Activated CD4-positive, alpha-beta T cell treated with anti-CD3 and anti-CD28 coated beads, Interleukin-2, amount 50 U/mL, for 24 hours (primary cell): ENCODE data around the gene GSK3B.

Experiments used
- DNase-seq, 2 donors: peaks; one replicate each; pipeline ENCODE4 v3.0.0-alpha.2; 2020; ENCODE audit warnings: low read depth in 1 of 2, low spot score in 1 of 2

Gene GSK3B

DNA sequence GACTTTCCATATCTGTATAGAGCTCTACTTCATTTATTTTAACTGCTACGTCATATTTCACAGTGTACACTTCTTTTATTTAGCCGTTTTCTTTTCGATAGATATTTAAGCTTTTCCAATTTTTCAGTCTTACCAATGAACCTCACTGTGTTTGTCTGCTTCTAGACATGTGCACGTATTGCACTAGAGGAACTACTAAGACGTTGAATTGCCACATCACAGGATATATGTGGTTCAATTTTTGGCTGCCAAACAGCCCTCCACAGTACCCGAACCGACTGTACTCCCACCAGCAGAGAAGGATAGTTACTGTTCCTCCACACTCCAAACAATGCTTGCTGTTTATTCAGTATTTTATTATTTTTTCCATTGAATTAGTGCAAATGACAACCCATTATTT is 310.4 kb downstream of the GSK3B start:
- DNase-seq: no peak

DNA sequence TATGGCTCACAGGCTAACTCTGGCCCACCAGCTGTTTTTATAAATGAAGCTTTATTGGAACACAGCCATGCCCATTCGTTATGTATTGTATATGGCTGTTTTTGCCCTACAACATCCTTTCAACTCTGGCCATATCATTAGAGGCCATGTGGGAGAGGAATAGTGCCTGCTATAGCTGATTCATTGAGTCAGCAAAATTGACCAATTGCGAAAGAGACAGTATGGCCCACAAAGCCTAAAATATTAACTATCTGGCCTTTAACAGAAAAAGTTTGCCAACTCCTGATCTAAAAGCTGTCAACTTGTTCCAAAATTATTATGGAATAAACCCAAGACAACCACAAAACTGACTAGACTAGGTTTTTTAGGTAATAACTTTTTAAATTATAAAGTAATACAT is 311.0 kb downstream of the GSK3B start:
- no peak for DNase-seq

DNA sequence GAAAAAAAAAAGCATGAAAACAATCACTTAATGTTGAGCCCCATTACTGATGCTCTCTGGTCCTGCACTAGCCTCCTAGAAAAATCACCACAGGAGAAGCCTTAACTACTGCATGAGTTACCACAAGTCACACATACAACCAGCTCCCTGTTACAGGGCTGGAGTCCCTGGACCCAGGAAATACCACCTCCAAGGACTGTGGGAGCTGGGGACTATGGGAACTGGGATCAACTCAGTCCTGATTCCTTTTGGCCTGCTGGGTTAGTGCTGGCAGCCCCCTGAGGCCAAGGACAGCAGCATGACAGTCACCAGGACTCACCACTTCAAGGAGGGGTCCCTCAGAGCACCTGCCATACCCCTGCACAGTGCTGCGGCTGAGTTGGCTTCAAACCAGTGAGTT is 311.8 kb downstream of the GSK3B start:
- DNase-seq: no peak

DNA sequence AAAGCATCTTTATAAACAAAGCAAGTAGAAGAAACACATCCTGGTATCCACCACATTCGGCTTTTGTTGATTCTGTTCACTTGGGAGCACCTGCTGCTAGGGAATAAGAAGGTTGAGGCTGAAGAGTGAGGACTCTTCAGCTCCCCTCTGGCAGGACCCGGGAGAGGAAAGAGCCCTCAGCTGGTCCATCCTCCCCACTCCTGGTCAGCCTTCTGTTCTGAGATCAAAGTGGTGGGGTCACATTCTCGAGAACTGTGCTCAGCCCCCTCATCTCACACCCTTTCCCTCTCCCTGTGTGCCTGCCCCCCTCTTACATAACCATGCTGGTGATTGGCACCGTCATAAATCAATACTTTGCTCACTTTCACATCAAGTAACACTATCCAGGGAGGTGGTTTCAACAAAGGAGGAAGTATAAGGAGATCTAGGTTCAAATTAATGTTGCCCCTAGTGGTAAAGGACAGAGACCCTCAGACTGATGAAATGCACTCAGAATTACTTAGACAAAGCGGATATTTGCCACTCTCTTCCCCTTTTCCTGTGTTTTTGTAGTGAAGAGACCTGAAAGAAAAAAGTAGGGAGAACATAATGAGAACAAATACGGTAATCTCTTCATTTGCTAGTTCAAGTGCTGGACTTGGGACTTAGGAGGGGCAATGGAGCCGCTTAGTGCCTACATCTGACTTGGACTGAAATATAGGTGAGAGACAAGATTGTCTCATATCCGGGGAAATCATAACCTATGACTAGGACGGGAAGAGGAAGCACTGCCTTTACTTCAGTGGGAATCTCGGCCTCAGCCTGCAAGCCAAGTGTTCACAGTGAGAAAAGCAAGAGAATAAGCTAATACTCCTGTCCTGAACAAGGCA is 312.7 kb downstream of the GSK3B start, which contains the start of gene NR1I2:
TSS of gene NR1I2 (plus strand) at position 772 of the 869 bp plus-strand sequence.
- DNase-seq: no peak

DNA sequence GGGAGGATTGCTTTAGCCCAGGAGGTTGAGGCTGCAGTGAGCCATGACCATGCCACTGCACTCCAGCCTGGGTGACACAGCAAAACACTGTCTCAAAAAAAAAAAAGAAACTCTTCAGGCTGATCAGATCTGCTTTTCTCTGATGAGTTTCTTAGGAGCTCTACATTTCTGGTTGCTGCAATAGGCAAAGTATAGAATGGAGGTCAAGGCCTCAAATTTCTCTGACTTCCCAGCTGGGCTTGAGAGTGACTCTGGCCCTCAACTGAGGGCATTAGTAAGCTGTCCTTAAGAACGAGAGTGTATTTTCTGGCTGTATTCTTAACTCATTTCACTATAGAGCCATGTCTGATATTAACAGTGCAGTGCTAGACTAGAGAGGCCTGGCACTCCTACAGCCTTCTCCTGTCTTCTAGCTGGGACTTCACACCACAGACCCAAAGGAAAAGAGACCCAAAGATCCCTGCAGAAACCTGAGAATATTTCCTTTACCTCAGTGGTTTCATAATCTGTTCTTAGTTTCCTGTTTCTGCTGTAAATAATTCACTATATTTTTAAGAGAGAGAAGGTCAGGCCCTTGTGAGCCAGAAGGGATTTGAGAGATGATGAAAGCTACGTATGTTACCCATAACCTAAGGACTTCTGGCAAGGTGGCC is 314.4 kb downstream of the GSK3B start:
- no peak for DNase-seq

DNA sequence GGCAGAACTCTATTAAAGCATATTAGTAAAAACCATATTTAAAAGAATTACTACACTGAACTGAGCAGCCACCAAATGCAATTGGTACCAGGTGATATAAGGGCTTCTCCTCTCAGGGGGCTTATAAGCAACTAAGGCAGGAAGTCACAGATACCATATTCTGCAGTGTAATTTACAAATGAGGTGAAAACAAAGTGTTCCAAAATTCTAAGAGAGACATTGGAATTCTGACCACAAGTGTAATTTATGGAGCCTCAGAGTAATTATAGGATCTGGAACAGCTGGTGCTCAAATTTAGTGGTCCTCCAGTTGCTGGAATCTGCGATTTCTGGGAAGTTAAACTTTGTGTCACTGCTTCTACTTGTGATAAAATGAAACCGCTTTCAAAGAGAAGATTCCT is 315.4 kb downstream of the GSK3B start:
- DNase-seq: no peak

DNA sequence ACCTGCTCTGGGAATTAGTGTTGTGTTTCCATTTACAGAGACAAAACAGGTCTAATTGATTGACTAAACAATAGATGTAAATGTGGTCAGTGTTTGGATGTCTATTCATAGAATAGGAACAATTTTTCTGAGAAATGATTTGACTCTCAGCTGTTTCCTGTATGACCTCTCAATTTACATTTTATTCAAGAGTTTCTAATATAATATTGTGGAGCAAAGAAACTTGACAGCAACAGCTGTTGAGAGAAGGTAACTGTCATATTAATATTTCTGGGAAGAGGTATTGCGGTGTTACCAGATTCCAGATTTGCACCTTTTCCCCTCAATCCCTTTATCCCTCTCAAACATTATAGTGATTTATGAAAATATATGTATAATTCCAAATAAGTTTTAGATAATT is 316.1 kb downstream of the GSK3B start:
- no peak for DNase-seq

DNA sequence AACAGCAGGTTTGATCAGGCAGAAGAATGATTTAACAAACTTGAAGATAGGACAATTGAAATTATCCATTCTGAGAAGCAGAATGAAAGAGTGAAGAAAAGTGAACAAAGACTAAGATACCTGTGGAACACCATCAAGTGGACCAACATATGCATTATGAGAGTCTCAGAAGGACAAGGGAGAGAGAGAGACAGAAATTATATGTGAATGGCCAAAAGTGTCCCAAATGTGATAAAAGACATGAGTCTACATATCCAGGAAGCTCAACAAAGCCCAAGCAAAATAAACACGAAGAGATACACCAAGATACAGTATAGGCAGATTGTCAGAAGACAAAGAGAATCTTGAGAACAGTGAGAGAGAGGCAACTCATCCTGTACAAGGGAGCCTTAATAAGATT is 317.9 kb downstream of the GSK3B start:
- no peak for DNase-seq

DNA sequence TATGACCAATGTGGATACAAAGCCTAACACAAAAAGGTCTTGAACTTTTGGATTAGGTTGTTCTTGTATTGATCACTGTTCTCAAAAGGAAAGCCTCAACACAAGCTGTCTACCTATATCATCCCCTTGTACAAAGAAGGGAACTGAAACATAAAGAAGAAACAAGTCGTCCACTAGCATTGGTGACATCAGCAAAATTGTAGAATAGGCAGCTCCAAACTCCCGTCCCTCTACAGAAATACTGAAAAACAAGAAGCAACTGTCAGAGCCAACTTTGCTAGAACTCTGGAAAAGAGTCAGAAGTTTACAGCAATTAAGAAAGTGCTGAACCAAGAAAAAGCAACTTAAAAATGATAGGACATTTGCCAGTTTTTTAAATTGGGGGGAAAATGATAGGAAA is 319.8 kb downstream of the GSK3B start:
- DNase-seq: no peak
